G401 (cell line): ENCODE measurements around the gene PDE10A. TPM values are rescaled to one million over a fixed set of nuclear protein-coding genes. Genes with fewer than 3 reads are reported as not detected.

Source experiments
- DNase-seq: peaks from one replicate; pipeline ENCODE4 v3.0.0-alpha.2; 2015; ENCODE audit warnings: low spot score
- in situ Hi-C: cut with HindIII; loops from 2 replicates; pipeline ENCODE4 v1.10.0; 2016; ENCODE audit warnings: low sequenced_read_pairs, mixed read lengths
- total RNA-seq: library from RNA; depleted of rRNA; stranded (reverse); fragments of >200 nt; shearing (Covaris generic); gene quantifications from 2 replicates; pipeline ENCODE4 v1.2.3, GENCODE V29; 2014

The PDE10A gene
- total RNA-seq, 1 experiment from 2014 or later: not detected

- in situ Hi-C loops: no loop called here
These were observed 273.5 kb downstream of the PDE10A start for GRCh38 chr6:165389534-165389933.

GRCh38 chr6:165383323-165383722 is 279.7 kb downstream of the PDE10A start:
- in situ Hi-C loops: no loop called here
- DNase-seq: no peak

More at GRCh38 chr6:165389534-165389933, 273.5 kb downstream of the PDE10A start:
- no peak for DNase-seq

- in situ Hi-C loops: no loop called here
- DNase-seq: no peak
These were observed 286.9 kb downstream of the PDE10A start for GRCh38 chr6:165376100-165376499.

- in situ Hi-C loops: no loop called here
- no peak for DNase-seq
These were observed 297.7 kb downstream of the PDE10A start for GRCh38 chr6:165365371-165365770.

- in situ Hi-C loops: no loop called here
- DNase-seq: no peak
These were observed 317.3 kb downstream of the PDE10A start for GRCh38 chr6:165345700-165346099.

- in situ Hi-C loops: no loop called here
- no peak for DNase-seq
These were observed 322.5 kb downstream of the PDE10A start for GRCh38 chr6:165340532-165340931.

- no peak for DNase-seq
- in situ Hi-C loops: no loop called here
These were observed 337.4 kb downstream of the PDE10A start for GRCh38 chr6:165325609-165326008.

GRCh38 chr6:165321555-165322145 is 341.4 kb downstream of the PDE10A start:
- in situ Hi-C loops: no loop called here
- no peak for DNase-seq

- in situ Hi-C loops: no loop called here
- no peak for DNase-seq
These were observed 341.9 kb downstream of the PDE10A start for GRCh38 chr6:165321150-165321549.

GRCh38 chr6:165317723-165318122 is 345.3 kb downstream of the PDE10A start:
- DNase-seq: no peak
- in situ Hi-C loops: no loop called here

- DNase-seq: peak; percentile 40
- in situ Hi-C loops: no loop called here
These were observed 353.9 kb downstream of the PDE10A start, which contains the start of gene C6orf118 for GRCh38 chr6:165308926-165309731. Gene C6orf118, minus strand, starts transcription at chr6:165309605. Its CDS starts 19 bp downstream, at chr6:165309586.

GRCh38 chr6:165306955-165307354 is 356.1 kb downstream of the PDE10A start:
- in situ Hi-C loops: no loop called here
- DNase-seq: no peak

- DNase-seq: no peak
- in situ Hi-C loops: no loop called here
These were observed 361.4 kb downstream of the PDE10A start for GRCh38 chr6:165301372-165302246.

GRCh38 chr6:165300422-165300936 is 362.6 kb downstream of the PDE10A start:
- DNase-seq: no peak
- in situ Hi-C loops: no loop called here

- in situ Hi-C loops: no loop called here
- no peak for DNase-seq
These were observed 364.2 kb downstream of the PDE10A start for GRCh38 chr6:165298875-165299274.

GRCh38 chr6:165298402-165298801 is 364.6 kb downstream of the PDE10A start:
- no peak for DNase-seq
- in situ Hi-C loops: no loop called here

GRCh38 chr6:165292657-165293056 is 370.4 kb downstream of the PDE10A start:
- in situ Hi-C loops: no loop called here

More at GRCh38 chr6:165292657-165293056, 370.4 kb downstream of the PDE10A start:
- no peak for DNase-seq
